Upper lobe of left lung (tissue), 4 donors: ENCODE results near the gene ABCG8.

ENCODE experiments used
- CTCF ChIP-seq, 6 experiments: fragments of 450-650 bp in 4 of 6; fragments of 200-600 bp in 2 of 6; sonication (generic) in 2 of 6; IDR thresholded peaks; one replicate each; pipeline ENCODE4 v1.5.1; 2016 to 2019; ENCODE audit warnings: antibody characterized with exemption in 6 of 6
- POLR2AphosphoS5 ChIP-seq, 2 donors: sonication (generic); formaldehyde crosslinking; IDR thresholded peaks; one replicate each; pipeline ENCODE4 v1.5.1; 2017; ENCODE audit warnings: antibody characterized with exemption in 2 of 2

GRCh38 chr2:43802135-43802534 lies 36.6 kb upstream of the ABCG8 start:
- no peak for TF ChIP-seq CTCF (IDR thresholded peaks at IDR 0.05)
- no peak for TF ChIP-seq POLR2AphosphoS5 (IDR thresholded peaks at IDR 0.05)
